ENCODE results near the gene ZNF248. TPM values are rescaled to one million over a fixed set of nuclear protein-coding genes. Genes with fewer than 3 reads are reported as not detected.

ZNF248 gene
- total RNA-seq, 1 donor from 2014 or later, result 13.9 TPM

DNA sequence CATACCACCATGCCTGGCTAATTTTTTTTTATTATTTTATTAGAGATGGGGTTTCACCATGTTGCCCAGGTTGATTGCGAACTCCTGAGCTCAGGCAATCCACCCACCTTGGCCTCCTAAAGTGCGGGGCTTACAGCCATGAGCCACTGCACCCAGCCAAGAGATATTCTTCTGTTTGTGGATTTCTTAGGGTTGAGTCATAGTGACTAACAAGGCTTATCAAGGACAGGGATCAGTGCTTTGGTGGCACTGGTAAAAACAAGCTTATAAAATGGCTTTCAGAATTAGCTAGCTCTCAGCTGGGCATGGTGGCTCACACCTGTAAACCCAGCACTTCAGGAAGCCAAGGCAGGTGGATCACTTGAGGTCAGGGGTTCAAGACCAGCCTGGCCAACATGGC is 122.4 kb downstream of the ZNF248 start:
- H3K27me3 ChIP-seq, result no peaks in the 10 kb centered on the region
- H3K4me1 ChIP-seq, result no peaks in the 10 kb centered on the region
- no peak for DNase-seq (ENCODE audit: low spot score in 2 of 2)
- TF ChIP-seq, protein P1, sequence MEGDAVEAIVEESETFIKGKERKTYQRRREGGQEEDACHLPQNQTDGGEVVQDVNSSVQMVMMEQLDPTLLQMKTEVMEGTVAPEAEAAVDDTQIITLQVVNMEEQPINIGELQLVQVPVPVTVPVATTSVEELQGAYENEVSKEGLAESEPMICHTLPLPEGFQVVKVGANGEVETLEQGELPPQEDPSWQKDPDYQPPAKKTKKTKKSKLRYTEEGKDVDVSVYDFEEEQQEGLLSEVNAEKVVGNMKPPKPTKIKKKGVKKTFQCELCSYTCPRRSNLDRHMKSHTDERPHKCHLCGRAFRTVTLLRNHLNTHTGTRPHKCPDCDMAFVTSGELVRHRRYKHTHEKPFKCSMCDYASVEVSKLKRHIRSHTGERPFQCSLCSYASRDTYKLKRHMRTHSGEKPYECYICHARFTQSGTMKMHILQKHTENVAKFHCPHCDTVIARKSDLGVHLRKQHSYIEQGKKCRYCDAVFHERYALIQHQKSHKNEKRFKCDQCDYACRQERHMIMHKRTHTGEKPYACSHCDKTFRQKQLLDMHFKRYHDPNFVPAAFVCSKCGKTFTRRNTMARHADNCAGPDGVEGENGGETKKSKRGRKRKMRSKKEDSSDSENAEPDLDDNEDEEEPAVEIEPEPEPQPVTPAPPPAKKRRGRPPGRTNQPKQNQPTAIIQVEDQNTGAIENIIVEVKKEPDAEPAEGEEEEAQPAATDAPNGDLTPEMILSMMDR (IDR thresholded peaks at IDR 0.05), result no peak
- H3K4me3 ChIP-seq, result no peak overlapping the region
- no peaks in the 10 kb centered on the region for H3K9me3 ChIP-seq
- H3K36me3 ChIP-seq, result no peaks in the 10 kb centered on the region
- no peak overlapping the region for H3K27ac ChIP-seq
- intact Hi-C loops (cut with DNase I), result no loop called here

Other genes starting within 250 kb of the ZNF248 start
- gene ZNF25, start 119.0 kb upstream of the ZNF248 start, total RNA-seq, result 8.9 TPM
- gene ZNF33A, start 153.1 kb upstream of the ZNF248 start, total RNA-seq, result 8.0 TPM
- 2.8 TPM for gene ZNF37A, start 236.7 kb upstream of the ZNF248 start, total RNA-seq